HG03280 (cell line): ENCODE data around the gene NKX2-4.

Source experiments
- ATAC-seq: cut with Tn5 transposase; IDR thresholded peaks from one replicate; pipeline ENCODE4 v1.9.1; 2021; ENCODE audit warnings: mild to moderate bottlenecking, moderate library complexity; ENCODE audit not compliant: unreplicated experiment

NKX2-4 gene

DNA sequence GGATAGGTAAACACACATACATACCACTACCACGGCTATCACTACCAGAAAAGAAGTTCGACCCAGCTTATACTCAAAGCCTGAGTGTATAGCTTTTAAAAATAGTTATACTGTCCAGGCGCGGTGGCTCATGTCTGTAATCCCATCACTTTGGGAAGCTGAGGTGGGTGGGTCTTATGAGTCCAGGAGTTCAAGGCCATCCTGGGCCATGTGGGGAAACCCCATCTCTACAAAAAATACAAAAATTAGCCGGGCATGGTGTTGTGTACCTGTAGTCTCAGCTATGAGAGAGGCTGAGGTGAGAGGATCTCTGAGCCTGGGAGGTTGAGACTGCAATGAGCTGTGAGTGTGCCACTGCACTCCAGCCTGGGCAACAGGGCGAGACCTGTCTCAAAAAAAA is 32.9 kb downstream of the NKX2-4 start:
- ATAC-seq: no peak

DNA sequence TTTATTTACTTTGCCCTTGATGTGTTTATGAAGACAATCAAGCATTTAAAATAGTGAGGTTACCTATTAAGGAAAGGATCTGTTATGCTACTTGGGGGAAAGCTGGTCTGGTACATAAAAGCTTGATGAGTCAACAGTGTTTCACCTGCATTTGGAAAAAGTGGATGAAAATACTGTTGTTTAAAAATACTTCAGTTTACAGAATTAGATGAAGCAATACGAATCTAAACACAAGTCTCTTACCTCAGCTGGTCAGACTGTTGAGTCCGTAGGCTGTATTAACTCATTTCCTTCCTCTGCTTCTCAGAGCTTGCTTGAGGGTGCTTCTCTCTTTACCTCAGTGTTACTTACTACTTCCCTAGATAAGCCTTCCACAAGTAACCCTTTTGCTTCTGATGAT is 36.1 kb downstream of the NKX2-4 start:
- ATAC-seq: no peak

DNA sequence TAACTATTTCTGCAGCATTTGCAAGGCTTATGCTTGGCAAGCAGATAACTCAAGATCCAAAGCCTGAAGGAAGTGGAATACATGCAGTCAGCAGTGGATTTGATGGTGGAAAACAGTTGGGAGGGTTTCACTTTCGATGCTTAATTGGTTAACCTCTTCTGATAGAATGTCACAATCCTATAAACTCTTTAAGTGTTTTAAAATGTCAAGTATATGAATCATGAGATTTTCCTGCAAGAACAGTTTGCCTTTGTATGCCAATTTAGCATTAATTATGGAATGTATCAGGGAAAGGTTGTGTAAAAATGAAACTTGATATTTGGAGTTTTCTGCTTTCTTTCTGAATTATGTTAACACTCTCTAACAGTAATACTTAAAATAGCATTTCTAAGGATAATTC is 36.6 kb downstream of the NKX2-4 start:
- ATAC-seq: no peak

DNA sequence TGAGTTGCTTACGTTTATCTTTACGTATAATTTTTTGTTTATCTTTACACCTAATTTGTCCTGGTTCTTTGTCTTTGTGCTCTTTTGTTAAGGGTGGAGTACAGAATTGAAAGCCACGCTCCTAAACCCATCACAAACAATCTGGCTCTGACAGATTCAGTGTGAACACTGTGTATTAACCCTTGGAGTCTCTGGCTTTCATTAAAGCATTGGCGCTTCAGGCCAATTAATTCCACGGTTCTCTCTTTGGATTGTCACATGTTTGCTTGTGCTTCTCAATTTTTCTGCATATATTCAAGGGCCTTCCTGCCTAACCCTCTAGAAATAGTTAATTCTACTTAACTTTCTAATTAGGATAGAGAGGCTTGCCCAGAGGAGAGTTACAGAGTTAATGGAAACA is 38.6 kb downstream of the NKX2-4 start:
- no peak for ATAC-seq

DNA sequence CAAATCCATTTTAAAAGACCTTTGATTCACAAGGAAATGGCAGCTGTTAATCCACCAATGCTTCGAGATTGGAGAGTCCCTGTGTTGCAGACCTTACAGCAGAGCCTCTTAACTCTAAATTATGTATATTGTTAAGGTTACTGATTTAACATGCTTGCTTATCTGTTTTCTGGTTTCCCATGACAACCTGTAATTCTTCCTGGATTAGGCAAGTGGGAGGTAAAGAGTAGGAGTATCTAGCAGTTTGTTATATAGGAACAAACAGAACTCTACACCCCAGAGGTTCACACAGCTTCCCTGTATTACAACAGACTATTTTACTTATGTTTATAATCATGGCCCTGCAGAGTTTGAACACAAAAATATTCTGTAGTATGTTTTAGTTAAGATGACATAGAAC is 39.5 kb downstream of the NKX2-4 start:
- ATAC-seq: no peak

DNA sequence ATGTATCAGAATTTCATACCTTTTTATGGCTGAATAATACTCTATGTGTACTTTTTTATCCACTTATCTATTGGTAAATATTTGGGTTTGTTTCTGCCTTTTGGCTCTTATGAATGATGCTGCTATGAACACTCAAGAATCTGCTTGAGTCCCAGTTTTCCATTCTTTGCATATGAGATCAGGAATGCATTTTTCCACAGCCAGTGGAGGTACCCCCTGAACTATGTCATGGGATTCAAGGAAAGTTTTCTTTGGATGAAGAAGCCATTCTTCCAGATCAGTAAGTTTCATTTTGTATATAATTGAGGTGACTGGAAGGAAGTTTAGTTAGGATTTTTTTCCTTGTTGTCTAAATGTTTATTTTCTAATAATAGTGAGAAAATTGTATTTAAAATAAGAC is 40.9 kb downstream of the NKX2-4 start:
- no peak for ATAC-seq

DNA sequence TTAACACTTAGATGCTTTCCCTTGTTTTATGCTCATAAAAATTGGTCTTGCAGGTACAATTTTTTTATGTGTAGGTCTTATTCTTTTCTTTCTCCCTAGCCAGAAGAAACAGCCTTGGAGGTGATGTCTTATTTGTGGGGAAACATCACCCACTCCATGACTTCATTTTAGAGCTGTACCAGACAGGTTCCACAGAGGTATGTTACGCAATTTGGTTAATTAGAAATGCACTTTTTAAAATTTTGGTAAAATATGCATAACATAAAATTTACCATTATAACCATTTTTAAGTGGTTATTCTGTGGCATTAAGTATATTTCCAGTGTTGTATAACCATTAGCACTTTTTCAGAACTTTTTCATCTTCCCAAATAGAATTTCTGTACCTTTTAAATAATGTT is 41.3 kb downstream of the NKX2-4 start:
- ATAC-seq: no peak

DNA sequence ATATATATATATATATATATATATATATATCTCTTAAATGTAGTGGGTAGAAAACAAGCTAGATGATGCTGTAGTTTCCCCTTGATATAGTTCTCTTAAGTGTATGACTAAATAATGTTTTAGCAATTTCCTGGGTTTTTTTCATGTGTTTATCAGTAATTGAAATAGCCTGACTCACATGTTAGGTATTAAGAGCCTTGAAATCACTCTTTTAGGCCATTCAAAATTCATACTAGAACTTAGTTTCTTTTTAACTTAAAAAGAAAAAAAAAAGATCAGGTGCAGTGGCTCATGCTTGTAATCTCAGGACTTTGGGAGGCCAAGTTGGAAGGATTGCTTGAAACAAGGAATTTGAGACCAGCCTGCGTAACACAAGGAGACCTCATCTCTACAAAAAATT is 44.1 kb downstream of the NKX2-4 start:
- no peak for ATAC-seq

DNA sequence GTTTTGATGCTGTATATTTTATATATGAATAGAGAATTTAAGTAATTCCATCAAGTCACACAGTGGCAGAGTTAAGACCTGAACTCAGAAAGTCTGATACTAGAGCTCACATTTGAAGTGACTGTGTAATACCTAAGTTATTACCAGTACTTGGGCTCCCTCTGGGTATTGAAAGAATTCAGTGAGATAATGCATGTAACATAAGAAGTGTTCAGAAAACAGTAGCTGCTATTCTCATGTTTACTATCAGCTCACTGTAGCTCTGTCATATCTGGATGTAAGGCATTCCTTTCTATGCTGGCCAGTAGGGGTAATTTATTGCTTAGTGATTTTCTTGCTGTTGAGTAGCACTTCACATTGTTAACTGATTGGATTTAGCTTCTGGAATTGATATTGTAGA is 44.6 kb downstream of the NKX2-4 start:
- ATAC-seq: no peak
